ENCODE data around the gene PLXNA4.

Gene PLXNA4

DNA sequence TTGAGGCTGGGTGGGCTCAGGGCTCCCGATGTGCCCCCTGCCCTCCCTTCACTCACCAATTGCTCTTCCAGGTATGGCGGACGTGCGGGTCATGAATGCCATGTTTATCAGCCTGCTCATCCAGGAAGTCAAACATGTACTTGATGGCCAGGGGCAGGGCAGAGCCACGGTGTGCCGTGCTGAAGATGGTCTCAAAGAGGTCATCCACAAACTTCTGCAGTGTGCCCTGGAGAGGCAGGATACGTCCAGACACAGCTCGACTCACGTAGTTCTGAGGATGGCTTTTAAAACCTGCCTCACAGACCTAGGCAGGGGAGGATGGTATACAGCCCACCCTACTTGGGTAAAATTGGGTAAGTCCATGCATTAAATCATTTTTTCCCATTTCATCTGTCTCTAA lies 431.2 kb downstream of the PLXNA4 start:
- TF ChIP-seq TAF1 (IDR thresholded peaks at IDR 0.05; ENCODE audit: borderline replicate concordance, insufficient read depth, low read length): no peak

- TF ChIP-seq POLR2AphosphoS5 (IDR thresholded peaks at IDR 0.05; ENCODE audit: low read depth, low read length): no peak
- no peak for TF ChIP-seq TAF1 (IDR thresholded peaks at IDR 0.05; ENCODE audit: borderline replicate concordance, insufficient read depth, low read length)
- no peak for TF ChIP-seq SIN3A (IDR thresholded peaks at IDR 0.05; ENCODE audit: borderline replicate concordance, insufficient read depth, low read length)
- no peak for TF ChIP-seq FOXP2 (optimal IDR thresholded peaks at IDR 0.05; ENCODE audit: borderline replicate concordance, extremely low read depth, extremely low read length, insufficient read depth)
- TF ChIP-seq, protein P1, sequence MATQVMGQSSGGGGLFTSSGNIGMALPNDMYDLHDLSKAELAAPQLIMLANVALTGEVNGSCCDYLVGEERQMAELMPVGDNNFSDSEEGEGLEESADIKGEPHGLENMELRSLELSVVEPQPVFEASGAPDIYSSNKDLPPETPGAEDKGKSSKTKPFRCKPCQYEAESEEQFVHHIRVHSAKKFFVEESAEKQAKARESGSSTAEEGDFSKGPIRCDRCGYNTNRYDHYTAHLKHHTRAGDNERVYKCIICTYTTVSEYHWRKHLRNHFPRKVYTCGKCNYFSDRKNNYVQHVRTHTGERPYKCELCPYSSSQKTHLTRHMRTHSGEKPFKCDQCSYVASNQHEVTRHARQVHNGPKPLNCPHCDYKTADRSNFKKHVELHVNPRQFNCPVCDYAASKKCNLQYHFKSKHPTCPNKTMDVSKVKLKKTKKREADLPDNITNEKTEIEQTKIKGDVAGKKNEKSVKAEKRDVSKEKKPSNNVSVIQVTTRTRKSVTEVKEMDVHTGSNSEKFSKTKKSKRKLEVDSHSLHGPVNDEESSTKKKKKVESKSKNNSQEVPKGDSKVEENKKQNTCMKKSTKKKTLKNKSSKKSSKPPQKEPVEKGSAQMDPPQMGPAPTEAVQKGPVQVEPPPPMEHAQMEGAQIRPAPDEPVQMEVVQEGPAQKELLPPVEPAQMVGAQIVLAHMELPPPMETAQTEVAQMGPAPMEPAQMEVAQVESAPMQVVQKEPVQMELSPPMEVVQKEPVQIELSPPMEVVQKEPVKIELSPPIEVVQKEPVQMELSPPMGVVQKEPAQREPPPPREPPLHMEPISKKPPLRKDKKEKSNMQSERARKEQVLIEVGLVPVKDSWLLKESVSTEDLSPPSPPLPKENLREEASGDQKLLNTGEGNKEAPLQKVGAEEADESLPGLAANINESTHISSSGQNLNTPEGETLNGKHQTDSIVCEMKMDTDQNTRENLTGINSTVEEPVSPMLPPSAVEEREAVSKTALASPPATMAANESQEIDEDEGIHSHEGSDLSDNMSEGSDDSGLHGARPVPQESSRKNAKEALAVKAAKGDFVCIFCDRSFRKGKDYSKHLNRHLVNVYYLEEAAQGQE (IDR thresholded peaks at IDR 0.05; ENCODE audit: insufficient read depth in 1 of 2, low read depth in 2 of 2, low read length in 2 of 2): no peak
These were observed 434.3 kb downstream of the PLXNA4 start for GRCh38 chr7:132142006-132142405.

DNA sequence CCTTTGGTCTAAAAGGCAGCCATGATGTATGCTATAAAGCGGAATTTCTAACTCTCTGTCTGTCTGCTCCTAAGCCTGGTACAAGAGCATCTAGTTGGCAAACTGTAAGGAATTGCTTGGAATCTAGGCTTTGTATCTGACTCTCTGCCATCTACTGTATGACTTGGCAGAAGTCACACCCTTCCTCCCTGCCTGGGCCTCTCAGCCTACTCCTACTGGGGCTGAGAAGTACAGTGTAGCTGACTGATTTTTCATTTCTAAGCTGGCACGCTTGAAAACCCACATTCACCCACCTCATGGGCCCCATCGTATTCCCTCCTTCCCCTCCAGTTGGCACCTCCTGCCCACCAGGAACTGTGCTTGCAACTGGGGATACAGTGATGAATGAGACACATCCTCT lies 435.2 kb downstream of the PLXNA4 start:
- TF ChIP-seq, protein P1 (IDR thresholded peaks at IDR 0.05; ENCODE audit: insufficient read depth in 1 of 2, low read depth in 2 of 2, low read length in 2 of 2): no peak
- TF ChIP-seq FOXP2 (optimal IDR thresholded peaks at IDR 0.05; ENCODE audit: borderline replicate concordance, extremely low read depth, extremely low read length, insufficient read depth): no peak
- TF ChIP-seq POLR2AphosphoS5 (IDR thresholded peaks at IDR 0.05; ENCODE audit: low read depth, low read length): no peak

DNA sequence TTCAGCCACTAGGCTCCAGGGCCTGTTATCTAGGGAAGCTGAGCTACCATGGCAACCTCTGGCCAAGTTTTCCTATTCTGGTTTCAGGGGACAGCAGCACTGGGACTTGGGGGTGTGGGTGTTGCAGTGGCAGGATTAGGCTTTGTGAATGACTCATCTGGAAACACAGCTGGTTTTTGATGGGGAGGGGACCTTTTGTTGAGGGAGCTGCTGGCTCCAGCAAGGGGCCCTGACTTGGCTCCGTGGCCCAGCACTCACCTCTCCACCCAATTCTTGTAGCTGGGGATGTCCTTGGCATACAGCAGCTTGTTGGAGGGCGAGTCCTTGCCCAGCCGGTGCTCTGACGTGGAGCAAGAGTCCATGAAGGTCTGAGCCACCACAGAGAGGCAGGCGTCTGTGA lies 435.9 kb downstream of the PLXNA4 start:
- TF ChIP-seq TAF1 (IDR thresholded peaks at IDR 0.05; ENCODE audit: borderline replicate concordance, insufficient read depth, low read length): no peak
- no peak for TF ChIP-seq POLR2AphosphoS5 (IDR thresholded peaks at IDR 0.05; ENCODE audit: low read depth, low read length)
- no peak for TF ChIP-seq FOXP2 (optimal IDR thresholded peaks at IDR 0.05; ENCODE audit: borderline replicate concordance, extremely low read depth, extremely low read length, insufficient read depth)
- no peak for TF ChIP-seq SIN3A (IDR thresholded peaks at IDR 0.05; ENCODE audit: borderline replicate concordance, insufficient read depth, low read length)

GRCh38 chr7:132138817-132139216 lies 437.5 kb downstream of the PLXNA4 start:
- no peak for TF ChIP-seq SIN3A (IDR thresholded peaks at IDR 0.05; ENCODE audit: borderline replicate concordance, insufficient read depth, low read length)
- TF ChIP-seq, protein P1 (IDR thresholded peaks at IDR 0.05; ENCODE audit: insufficient read depth in 1 of 2, low read depth in 2 of 2, low read length in 2 of 2): no peak
- TF ChIP-seq TAF1 (IDR thresholded peaks at IDR 0.05; ENCODE audit: borderline replicate concordance, insufficient read depth, low read length): no peak
- no peak for TF ChIP-seq POLR2AphosphoS5 (IDR thresholded peaks at IDR 0.05; ENCODE audit: low read depth, low read length)
- no peak for TF ChIP-seq FOXP2 (optimal IDR thresholded peaks at IDR 0.05; ENCODE audit: borderline replicate concordance, extremely low read depth, extremely low read length, insufficient read depth)

DNA sequence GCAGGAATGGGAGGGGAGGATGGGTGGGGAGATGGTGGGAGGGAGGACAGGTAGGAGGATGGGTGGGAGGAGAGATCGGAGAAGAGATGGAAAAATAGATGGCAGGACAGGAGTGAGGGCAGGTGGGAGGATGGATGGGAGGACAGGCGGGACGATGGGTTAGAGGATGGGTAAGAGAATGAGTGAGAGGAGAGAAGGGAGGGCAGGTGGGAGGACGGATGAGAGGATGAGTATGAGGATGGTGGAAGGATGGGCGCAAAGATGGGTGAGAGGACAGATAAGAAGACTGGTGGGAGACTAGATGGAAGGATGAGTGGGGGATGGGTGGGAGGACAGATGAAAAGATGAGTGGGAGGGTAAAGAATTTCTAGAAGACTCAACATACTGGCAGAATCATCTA lies 438.6 kb downstream of the PLXNA4 start:
- TF ChIP-seq POLR2AphosphoS5 (IDR thresholded peaks at IDR 0.05; ENCODE audit: low read depth, low read length): no peak
- TF ChIP-seq, protein P1 (IDR thresholded peaks at IDR 0.05; ENCODE audit: insufficient read depth in 1 of 2, low read depth in 2 of 2, low read length in 2 of 2): no peak
